ENCODE measurements around the gene DHRS4L2. TPM values are rescaled to one million over a fixed set of nuclear protein-coding genes. Genes with fewer than 3 reads are reported as not detected.
A peak's percentile ranks its signal among the peaks of the same experiment; 100 is the strongest.
"Not testable (repeated sequence)": the region's sequence is repeated elsewhere in the genome, so short reads cannot be mapped to it uniquely, and the experiment has no call there.

DHRS4L2 gene
- total RNA-seq, 1 experiment from 2014 or later, result 13.5 TPM

GRCh38 chr14:24001679-24002078, 12.9 kb downstream of the DHRS4L2 start:
- H3K9me3 ChIP-seq, H3K27me3 ChIP-seq, H3K4me3 ChIP-seq, DNase-seq, H3K36me3 ChIP-seq: not testable (repeated sequence)

- DNase-seq, H3K4me3 ChIP-seq, H3K36me3 ChIP-seq, H3K27me3 ChIP-seq, H3K9me3 ChIP-seq: not testable (repeated sequence)
Observed at GRCh38 chr14:24006471-24006816, 17.7 kb downstream of the DHRS4L2 start.

GRCh38 chr14:24006817-24007652, 18.3 kb downstream of the DHRS4L2 start:
- not testable (repeated sequence) for H3K9me3 ChIP-seq, H3K36me3 ChIP-seq, H3K27me3 ChIP-seq, H3K4me3 ChIP-seq
- peak; percentile 35 for DNase-seq

- no peak for DNase-seq
- Histone ChIP-seq H3K36me3 (no peaks in the 10 kb centered on the region), H3K9me3 (no peaks in the 10 kb centered on the region), H3K4me3 (no peak overlapping the region), H3K27me3 (no peaks in the 10 kb centered on the region)
Observed at GRCh38 chr14:24011051-24011450, 22.3 kb downstream of the DHRS4L2 start.

GRCh38 chr14:24012726-24013273, 24.1 kb downstream of the DHRS4L2 start:
- H3K27me3 ChIP-seq, H3K9me3 ChIP-seq, DNase-seq, H3K36me3 ChIP-seq, H3K4me3 ChIP-seq: not testable (repeated sequence)

GRCh38 chr14:24013654-24014514, 25.2 kb downstream of the DHRS4L2 start:
- H3K27me3 ChIP-seq, result no peaks in the 10 kb centered on the region
- DNase-seq, result peak; percentile 34
- no peaks in the 10 kb centered on the region for H3K9me3 ChIP-seq
- no peak overlapping the region for H3K4me3 ChIP-seq
- no peaks in the 10 kb centered on the region for H3K36me3 ChIP-seq

- not testable (repeated sequence) for DNase-seq, H3K9me3 ChIP-seq
Observed at GRCh38 chr14:24015745-24016144, 27.0 kb downstream of the DHRS4L2 start.

GRCh38 chr14:24018978-24019377, 30.2 kb downstream of the DHRS4L2 start:
- DNase-seq, result not testable (repeated sequence)

More at GRCh38 chr14:24015745-24016144, 27.0 kb downstream of the DHRS4L2 start:
- H3K36me3 ChIP-seq, H3K27me3 ChIP-seq, H3K4me3 ChIP-seq: not testable (repeated sequence)

GRCh38 chr14:24019944-24020343, 31.2 kb downstream of the DHRS4L2 start:
- not testable (repeated sequence) for H3K9me3 ChIP-seq, H3K27me3 ChIP-seq, DNase-seq, H3K36me3 ChIP-seq, H3K4me3 ChIP-seq

More at GRCh38 chr14:24018978-24019377, 30.2 kb downstream of the DHRS4L2 start:
- H3K9me3 ChIP-seq, H3K36me3 ChIP-seq, H3K4me3 ChIP-seq, H3K27me3 ChIP-seq: not testable (repeated sequence)

GRCh38 chr14:24020520-24020919, 31.8 kb downstream of the DHRS4L2 start:
- not testable (repeated sequence) for H3K9me3 ChIP-seq, H3K4me3 ChIP-seq, DNase-seq, H3K27me3 ChIP-seq, H3K36me3 ChIP-seq

GRCh38 chr14:24024939-24025418, 36.2 kb downstream of the DHRS4L2 start:
- H3K4me3 ChIP-seq, H3K27me3 ChIP-seq, H3K36me3 ChIP-seq, DNase-seq, H3K9me3 ChIP-seq: not testable (repeated sequence)

GRCh38 chr14:24029687-24030086, 41.0 kb downstream of the DHRS4L2 start:
- not testable (repeated sequence) for DNase-seq

GRCh38 chr14:24031331-24031730, 42.6 kb downstream of the DHRS4L2 start:
- H3K27me3 ChIP-seq, H3K9me3 ChIP-seq, H3K4me3 ChIP-seq, H3K36me3 ChIP-seq, DNase-seq: not testable (repeated sequence)

More at GRCh38 chr14:24029687-24030086, 41.0 kb downstream of the DHRS4L2 start:
- H3K36me3 ChIP-seq, H3K27me3 ChIP-seq, H3K9me3 ChIP-seq, H3K4me3 ChIP-seq: not testable (repeated sequence)

GRCh38 chr14:24032727-24033418, 44.1 kb downstream of the DHRS4L2 start:
- DNase-seq, result no peak
- H3K9me3 ChIP-seq, result no peaks in the 10 kb centered on the region; the same call in none of the 2 replicates

GRCh38 chr14:24035769-24036168, 47.0 kb downstream of the DHRS4L2 start:
- not testable (repeated sequence) for H3K36me3 ChIP-seq, H3K9me3 ChIP-seq, H3K27me3 ChIP-seq, DNase-seq
- peak overlapping the region; percentile 59 for H3K4me3 ChIP-seq

More at GRCh38 chr14:24032727-24033418, 44.1 kb downstream of the DHRS4L2 start:
- Histone ChIP-seq H3K27me3 (no peaks in the 10 kb centered on the region), H3K4me3 (no peak overlapping the region), H3K36me3 (no peaks in the 10 kb centered on the region)

- H3K9me3 ChIP-seq, result no peaks in the 10 kb centered on the region; the same call in 1 of the 2 replicates
- no peaks in the 10 kb centered on the region for H3K27me3 ChIP-seq
- peak; percentile 81 for DNase-seq
- H3K36me3 ChIP-seq, result no peaks in the 10 kb centered on the region
- H3K4me3 ChIP-seq, result peak overlapping the region; percentile 59
Observed at GRCh38 chr14:24036169-24036962, 47.6 kb downstream of the DHRS4L2 start.

Measured in MG63 (cell line).